Measurements from ENCODE around the gene TMUB1.

GRCh38 chr7:151061213-151062110 is 21.8 kb downstream of the TMUB1 start:
- TF ChIP-seq EZH2phosphoT487 (IDR thresholded peaks at IDR 0.05; ENCODE audit: borderline replicate concordance) (no peak), CTCF (conservative IDR thresholded peaks at IDR 0.05; ENCODE audit: low read length) (no peak)
